Osteocyte (in vitro differentiated cells): Measurements from ENCODE around the gene EBF3. TPM values are rescaled to one million over a fixed set of nuclear protein-coding genes. Genes with fewer than 3 reads are reported as not detected.

Experiments
- DNase-seq: peaks from one replicate; pipeline ENCODE4 v3.0.0; 2021; ENCODE audit warnings: mixed read lengths; ENCODE audit not compliant: unreplicated experiment; ENCODE audit errors: extremely low spot score
- H3K27ac Mint-ChIP-seq: one replicate; pipeline ENCODE4 v1.8.0; 2021; ENCODE audit warnings: mild to moderate bottlenecking, mixed read lengths; ENCODE audit not compliant: unreplicated experiment
- H3K27me3 Mint-ChIP-seq: one replicate; pipeline ENCODE4 v1.8.0; 2021; ENCODE audit warnings: mixed read lengths; ENCODE audit not compliant: unreplicated experiment
- H3K36me3 Mint-ChIP-seq: one replicate; pipeline ENCODE4 v1.8.0; 2021; ENCODE audit warnings: mixed read lengths; ENCODE audit not compliant: unreplicated experiment
- H3K4me1 Mint-ChIP-seq: one replicate; pipeline ENCODE4 v1.8.0; 2021; ENCODE audit warnings: mixed read lengths; ENCODE audit not compliant: unreplicated experiment
- H3K4me3 Mint-ChIP-seq: one replicate; pipeline ENCODE4 v1.8.0; 2021; ENCODE audit warnings: mild to moderate bottlenecking, moderate library complexity, mixed read lengths; ENCODE audit not compliant: unreplicated experiment
- H3K9me3 Mint-ChIP-seq: one replicate; pipeline ENCODE4 v1.8.0; 2021; ENCODE audit warnings: mixed read lengths; ENCODE audit not compliant: unreplicated experiment
- microRNA-seq: library from miRNA; unstranded; fragments of <30 nt; microRNA quantifications from one replicate; pipeline ENCODE4 v1.1.0, GENCODE V29; 2020; ENCODE audit not compliant: unreplicated experiment
- total RNA-seq: library from RNA; stranded (reverse); gene quantifications from 2 replicates; pipeline ENCODE4 v1.2.1, GENCODE V29; 2021
- TF ChIP-seq, protein P1 (sequence below): fragments of 200-600 bp; sonication (generic); IDR thresholded peaks from 2 replicates; pipeline ENCODE4 v1.5.0; 2021; ENCODE audit warnings: antibody characterized with exemption, mild to moderate bottlenecking, moderate library complexity

EBF3 gene
- total RNA-seq, 1 donor from 2014 or later = 0.59 TPM

DNA sequence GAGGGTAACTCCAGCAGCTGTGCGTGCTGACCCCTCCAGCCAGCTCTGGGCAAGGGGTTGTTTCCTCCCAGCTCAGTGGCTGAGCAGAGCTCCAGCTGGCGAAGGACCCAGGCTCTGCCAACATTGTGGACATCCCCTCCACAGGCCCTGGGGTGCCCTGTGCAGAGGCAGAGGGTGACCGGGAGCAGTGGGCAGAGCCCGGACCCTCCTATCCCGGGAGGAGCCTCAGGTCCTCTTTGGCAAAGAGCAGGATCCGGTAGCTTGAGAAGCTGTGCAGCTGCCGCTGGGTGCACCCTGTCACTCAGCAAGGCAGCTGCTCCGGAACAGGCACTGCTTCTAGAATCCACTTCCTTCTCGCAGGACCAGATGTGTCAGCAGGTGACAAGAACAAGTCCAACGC, 175.9 kb downstream of the EBF3 start:
- TF ChIP-seq, protein P1, sequence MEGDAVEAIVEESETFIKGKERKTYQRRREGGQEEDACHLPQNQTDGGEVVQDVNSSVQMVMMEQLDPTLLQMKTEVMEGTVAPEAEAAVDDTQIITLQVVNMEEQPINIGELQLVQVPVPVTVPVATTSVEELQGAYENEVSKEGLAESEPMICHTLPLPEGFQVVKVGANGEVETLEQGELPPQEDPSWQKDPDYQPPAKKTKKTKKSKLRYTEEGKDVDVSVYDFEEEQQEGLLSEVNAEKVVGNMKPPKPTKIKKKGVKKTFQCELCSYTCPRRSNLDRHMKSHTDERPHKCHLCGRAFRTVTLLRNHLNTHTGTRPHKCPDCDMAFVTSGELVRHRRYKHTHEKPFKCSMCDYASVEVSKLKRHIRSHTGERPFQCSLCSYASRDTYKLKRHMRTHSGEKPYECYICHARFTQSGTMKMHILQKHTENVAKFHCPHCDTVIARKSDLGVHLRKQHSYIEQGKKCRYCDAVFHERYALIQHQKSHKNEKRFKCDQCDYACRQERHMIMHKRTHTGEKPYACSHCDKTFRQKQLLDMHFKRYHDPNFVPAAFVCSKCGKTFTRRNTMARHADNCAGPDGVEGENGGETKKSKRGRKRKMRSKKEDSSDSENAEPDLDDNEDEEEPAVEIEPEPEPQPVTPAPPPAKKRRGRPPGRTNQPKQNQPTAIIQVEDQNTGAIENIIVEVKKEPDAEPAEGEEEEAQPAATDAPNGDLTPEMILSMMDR = no peak
- Mint-ChIP-seq H3K27ac (no peak overlapping the region), H3K36me3 (no peaks in the 10 kb centered on the region), H3K4me3 (no peak overlapping the region), H3K4me1 (no peaks in the 10 kb centered on the region), H3K9me3 (peaks cover 34% of the 10 kb centered on the region), H3K27me3 (no peaks in the 10 kb centered on the region)
- DNase-seq = no peak

DNA sequence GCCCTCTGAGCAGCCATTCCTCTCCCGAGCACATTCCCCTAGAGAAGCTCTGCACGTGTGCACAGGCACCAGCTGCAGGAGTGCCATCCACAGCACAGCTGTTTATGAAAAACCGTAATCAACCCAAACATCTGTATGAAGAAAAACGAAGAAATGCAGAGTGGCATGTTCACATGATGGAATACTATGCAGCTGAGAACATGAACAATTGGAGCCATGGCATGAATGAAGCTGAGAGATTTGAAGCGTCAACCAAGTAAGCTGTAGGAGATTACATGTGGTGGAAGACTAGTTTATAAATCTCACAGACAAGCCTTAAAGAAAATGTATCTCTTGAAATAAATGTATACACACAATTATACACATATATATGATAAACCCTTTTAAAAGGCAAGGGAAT, 176.5 kb downstream of the EBF3 start:
- no peaks in the 10 kb centered on the region for H3K27me3 Mint-ChIP-seq
- no peak overlapping the region for H3K4me3 Mint-ChIP-seq
- no peaks in the 10 kb centered on the region for H3K36me3 Mint-ChIP-seq
- H3K27ac Mint-ChIP-seq = no peak overlapping the region
- peaks cover 37% of the 10 kb centered on the region for H3K9me3 Mint-ChIP-seq
- DNase-seq = no peak
- TF ChIP-seq, protein P1 = no peak
- no peaks in the 10 kb centered on the region for H3K4me1 Mint-ChIP-seq

DNA sequence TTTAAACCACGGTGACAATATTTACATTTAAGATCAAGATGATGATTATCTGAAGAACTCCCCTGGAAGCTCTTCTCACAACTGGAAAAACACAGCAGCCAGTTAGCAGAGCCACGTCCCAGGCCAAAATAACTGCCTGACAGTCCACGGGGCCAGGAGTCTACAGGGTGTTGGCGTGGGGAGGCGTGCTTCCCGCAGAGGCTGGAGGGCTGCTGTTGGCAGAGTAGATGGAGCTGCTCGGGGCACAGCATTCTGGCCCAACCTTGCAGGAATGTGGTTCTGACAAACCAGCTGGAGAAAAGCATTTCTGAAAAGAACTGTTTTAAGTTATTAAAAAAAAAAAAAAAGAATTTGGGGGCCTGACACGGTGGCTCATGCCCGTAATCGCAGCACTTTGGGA, 177.9 kb downstream of the EBF3 start:
- H3K4me1 Mint-ChIP-seq = no peaks in the 10 kb centered on the region
- peaks cover 34% of the 10 kb centered on the region for H3K9me3 Mint-ChIP-seq
- no peak for DNase-seq
- H3K4me3 Mint-ChIP-seq = no peak overlapping the region
- no peaks in the 10 kb centered on the region for H3K27me3 Mint-ChIP-seq
- TF ChIP-seq, protein P1 = no peak
- no peak overlapping the region for H3K27ac Mint-ChIP-seq
- no peaks in the 10 kb centered on the region for H3K36me3 Mint-ChIP-seq

DNA sequence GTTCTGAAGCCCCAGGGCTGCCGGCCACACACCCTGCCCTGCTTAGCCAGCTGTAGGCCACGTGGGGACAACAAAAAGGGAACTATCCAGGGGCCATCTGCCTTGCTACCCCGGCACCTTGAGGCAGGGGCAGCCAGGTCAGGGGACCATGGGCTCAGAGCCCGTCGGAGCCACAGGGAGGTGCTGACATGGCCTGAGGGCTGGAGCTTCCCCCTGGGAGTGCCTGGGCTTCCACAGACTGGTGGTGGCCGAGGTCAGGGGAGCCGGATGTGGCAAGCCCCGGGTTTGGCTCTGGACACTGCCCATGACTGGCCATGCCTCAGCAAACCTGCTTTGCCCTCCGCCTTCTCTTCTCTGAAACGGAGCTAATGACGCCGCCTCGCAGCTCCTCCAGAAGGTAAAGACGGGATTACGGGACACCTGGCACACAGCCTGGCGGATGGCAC, 178.5 kb downstream of the EBF3 start:
- peaks cover 31% of the 10 kb centered on the region for H3K9me3 Mint-ChIP-seq
- no peak overlapping the region for H3K27ac Mint-ChIP-seq
- no peak overlapping the region for H3K4me3 Mint-ChIP-seq
- DNase-seq = no peak
- no peaks in the 10 kb centered on the region for H3K36me3 Mint-ChIP-seq
- TF ChIP-seq, protein P1 = no peak
- H3K27me3 Mint-ChIP-seq = no peaks in the 10 kb centered on the region
- H3K4me1 Mint-ChIP-seq = no peaks in the 10 kb centered on the region

Small RNA genes within 50 kb of the gene (microRNA-seq; reads per million reads assigned to microRNA genes)
- not detected for gene MIR4297

Other genes with a start within 250 kb of the EBF3 start
- gene C10orf143, start 146.6 kb upstream of the EBF3 start, total RNA-seq = 2.9 and 4.1 TPM in 2 replicates
- gene GLRX3, start 172.1 kb upstream of the EBF3 start, total RNA-seq = 58.7 and 61.2 TPM in 2 replicates